ENCODE measurements around the gene DGKD.

- no peak for TF ChIP-seq CTCF (IDR thresholded peaks at IDR 0.05)
- TF ChIP-seq POLR2A (IDR thresholded peaks at IDR 0.05): no peak
- no peak for TF ChIP-seq POLR2AphosphoS5 (IDR thresholded peaks at IDR 0.05)
These were observed 60.0 kb downstream of the DGKD start for GRCh38 chr2:233414273-233414654.
